ENCODE measurements around the gene SEMA6C. TPM values are rescaled to one million over a fixed set of nuclear protein-coding genes. Genes with fewer than 3 reads are reported as not detected.
A peak's percentile ranks its signal among the peaks of the same experiment; 100 is the strongest.

Gene SEMA6C
- total RNA-seq, 1 experiment from 2014 or later = 5.7 TPM

- peaks cover 7% of the 10 kb centered on the region; the same call in 1 of the 2 replicates for H3K4me1 ChIP-seq (ENCODE audit: control insufficient read depth, insufficient read depth, low read length)
- in situ Hi-C loops (cut with HindIII; ENCODE audit: low pct_unique_long_range_greater_than_20kb, low sequenced_read_pairs) = no loop called here
- TF ChIP-seq TCF7L2 (IDR thresholded peaks at IDR 0.05; ENCODE audit: low read depth, low read length) = no peak
- TF ChIP-seq, protein P1, sequence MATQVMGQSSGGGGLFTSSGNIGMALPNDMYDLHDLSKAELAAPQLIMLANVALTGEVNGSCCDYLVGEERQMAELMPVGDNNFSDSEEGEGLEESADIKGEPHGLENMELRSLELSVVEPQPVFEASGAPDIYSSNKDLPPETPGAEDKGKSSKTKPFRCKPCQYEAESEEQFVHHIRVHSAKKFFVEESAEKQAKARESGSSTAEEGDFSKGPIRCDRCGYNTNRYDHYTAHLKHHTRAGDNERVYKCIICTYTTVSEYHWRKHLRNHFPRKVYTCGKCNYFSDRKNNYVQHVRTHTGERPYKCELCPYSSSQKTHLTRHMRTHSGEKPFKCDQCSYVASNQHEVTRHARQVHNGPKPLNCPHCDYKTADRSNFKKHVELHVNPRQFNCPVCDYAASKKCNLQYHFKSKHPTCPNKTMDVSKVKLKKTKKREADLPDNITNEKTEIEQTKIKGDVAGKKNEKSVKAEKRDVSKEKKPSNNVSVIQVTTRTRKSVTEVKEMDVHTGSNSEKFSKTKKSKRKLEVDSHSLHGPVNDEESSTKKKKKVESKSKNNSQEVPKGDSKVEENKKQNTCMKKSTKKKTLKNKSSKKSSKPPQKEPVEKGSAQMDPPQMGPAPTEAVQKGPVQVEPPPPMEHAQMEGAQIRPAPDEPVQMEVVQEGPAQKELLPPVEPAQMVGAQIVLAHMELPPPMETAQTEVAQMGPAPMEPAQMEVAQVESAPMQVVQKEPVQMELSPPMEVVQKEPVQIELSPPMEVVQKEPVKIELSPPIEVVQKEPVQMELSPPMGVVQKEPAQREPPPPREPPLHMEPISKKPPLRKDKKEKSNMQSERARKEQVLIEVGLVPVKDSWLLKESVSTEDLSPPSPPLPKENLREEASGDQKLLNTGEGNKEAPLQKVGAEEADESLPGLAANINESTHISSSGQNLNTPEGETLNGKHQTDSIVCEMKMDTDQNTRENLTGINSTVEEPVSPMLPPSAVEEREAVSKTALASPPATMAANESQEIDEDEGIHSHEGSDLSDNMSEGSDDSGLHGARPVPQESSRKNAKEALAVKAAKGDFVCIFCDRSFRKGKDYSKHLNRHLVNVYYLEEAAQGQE (IDR thresholded peaks at IDR 0.05; ENCODE audit: insufficient read depth in 1 of 2, low read depth in 2 of 2, low read length in 1 of 2) = no peak
- TF ChIP-seq SIN3A (IDR thresholded peaks at IDR 0.05; ENCODE audit: borderline replicate concordance, insufficient read depth, low read depth, low read length) = no peak
- no peak for TF ChIP-seq CTCF (IDR thresholded peaks at IDR 0.05)
- TF ChIP-seq POLR2AphosphoS5 (IDR thresholded peaks at IDR 0.05; ENCODE audit: low read depth, low read length) = no peak
- no peaks in the 10 kb centered on the region for H3K36me3 ChIP-seq (ENCODE audit: control insufficient read depth, insufficient read depth, low read length)
- DNase-seq (ENCODE audit: low read depth, low spot score) (no peak), ATAC-seq (no peak)
- no TSS peak for BruUV-seq (replicated peaks)
- POLR2A ChIA-PET = interaction anchor here (0.8 kb wide), 1 partner anchor 289 kb away, joined by 3 read pairs; no protein-coding TSS in a partner anchor
- CTCF ChIA-PET = interaction anchor here (0.7 kb wide), 2 partner anchors 58 to 600 kb away, joined by 3 read pairs; no protein-coding TSS in a partner anchor
- H3K27me3 ChIP-seq (ENCODE audit: control insufficient read depth, insufficient read depth, low read length) = no peaks in the 10 kb centered on the region
- H3K27ac ChIP-seq (ENCODE audit: low read length) = peak overlapping the region; percentile 71; the same call in 1 of the 2 replicates
- intact Hi-C loops (cut with micrococcal nuclease; ENCODE audit: unreplicated experiment) = no loop called here
- no peaks in the 10 kb centered on the region for H3K9me3 ChIP-seq (ENCODE audit: control insufficient read depth, insufficient read depth, low read depth, low read length)
- no peak overlapping the region; a peak in 1 of 4 replicates for H3K4me3 ChIP-seq (ENCODE audit: low read depth in 2 of 2, low read length in 2 of 2)
Measured at GRCh38 chr1:151147665-151148064, 1.2 kb upstream of the SEMA6C start.

GRCh38 chr1:151147132-151147503 lies 687 bp upstream of the SEMA6C start:
- Histone ChIP-seq H3K4me3 (ENCODE audit: low read depth in 2 of 2, low read length in 2 of 2) (peak overlapping the region; percentile 69 to 82), H3K4me1 (ENCODE audit: control insufficient read depth, insufficient read depth, low read length) (peaks cover 7% of the 10 kb centered on the region; the same call in 1 of the 2 replicates), H3K27ac (ENCODE audit: low read length) (peak overlapping the region; percentile 71), H3K36me3 (ENCODE audit: control insufficient read depth, insufficient read depth, low read length) (no peaks in the 10 kb centered on the region), H3K27me3 (ENCODE audit: control insufficient read depth, insufficient read depth, low read length) (no peaks in the 10 kb centered on the region), H3K9me3 (ENCODE audit: control insufficient read depth, insufficient read depth, low read depth, low read length) (no peaks in the 10 kb centered on the region)
- POLR2A ChIA-PET = interaction anchor here (0.8 kb wide), 1 partner anchor 289 kb away, joined by 3 read pairs; no protein-coding TSS in a partner anchor
- ATAC-seq (peak; percentile 4), DNase-seq (ENCODE audit: low read depth, low spot score) (no peak)
- no TSS peak for BruUV-seq (replicated peaks)
- intact Hi-C loops (cut with micrococcal nuclease; ENCODE audit: unreplicated experiment) = no loop called here
- in situ Hi-C loops (cut with HindIII; ENCODE audit: low pct_unique_long_range_greater_than_20kb, low sequenced_read_pairs) = no loop called here
- CTCF ChIA-PET = no interaction called here
- TF ChIP-seq TCF7L2 (IDR thresholded peaks at IDR 0.05; ENCODE audit: low read depth, low read length) (no peak), CTCF (IDR thresholded peaks at IDR 0.05) (no peak), POLR2AphosphoS5 (IDR thresholded peaks at IDR 0.05; ENCODE audit: low read depth, low read length) (no peak), SIN3A (IDR thresholded peaks at IDR 0.05; ENCODE audit: borderline replicate concordance, insufficient read depth, low read depth, low read length) (no peak)
- TF ChIP-seq, protein P1 (IDR thresholded peaks at IDR 0.05; ENCODE audit: insufficient read depth in 1 of 2, low read depth in 2 of 2, low read length in 1 of 2) = no peak
